Erythroblast (primary cell): ENCODE measurements around the gene SYNE2.

ENCODE experiments used
- GATA1 ChIP-seq: IDR thresholded peaks from 2 replicates; pipeline ENCODE4 v1.6.1; 2011; ENCODE audit warnings: low read depth, mild to moderate bottlenecking, control low read depth, low read length, moderate library complexity
- POLR2A ChIP-seq: IDR thresholded peaks from 2 replicates; pipeline ENCODE4 v1.6.1; 2011; ENCODE audit warnings: mild to moderate bottlenecking, low read length

- no peak for TF ChIP-seq POLR2A
- TF ChIP-seq GATA1 = no peak
Measured at GRCh38 chr14:63890553-63890952, 37.7 kb downstream of the SYNE2 start.
